ENCODE results near the gene TMEM61.
A peak's percentile ranks its signal among the peaks of the same experiment; 100 is the strongest.
"Not testable (repeated sequence)": the region's sequence is repeated elsewhere in the genome, so short reads cannot be mapped to it uniquely, and the experiment has no call there.

The TMEM61 gene

DNA sequence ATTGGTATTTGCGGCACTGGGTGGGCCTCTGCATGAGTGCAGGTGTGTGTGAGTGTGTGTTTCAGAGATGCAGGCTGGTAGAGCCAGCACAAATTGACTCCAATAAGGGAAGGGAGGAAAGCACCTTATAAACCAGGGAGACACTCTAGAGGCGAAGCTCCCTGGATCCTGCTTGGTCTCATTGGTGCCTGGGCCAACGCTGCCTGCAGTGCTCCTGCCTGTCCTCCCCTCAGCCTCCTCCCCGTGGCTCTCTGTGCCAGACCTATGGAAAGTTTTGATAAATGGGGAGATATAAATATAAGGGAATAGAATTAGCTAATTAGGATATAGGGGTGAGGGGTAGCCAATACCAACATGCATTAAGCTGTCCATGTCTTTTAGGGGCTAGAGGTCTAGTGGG lies 20.9 kb downstream of the TMEM61 start:
- DNase-seq (ENCODE audit: low read depth): no peak

DNA sequence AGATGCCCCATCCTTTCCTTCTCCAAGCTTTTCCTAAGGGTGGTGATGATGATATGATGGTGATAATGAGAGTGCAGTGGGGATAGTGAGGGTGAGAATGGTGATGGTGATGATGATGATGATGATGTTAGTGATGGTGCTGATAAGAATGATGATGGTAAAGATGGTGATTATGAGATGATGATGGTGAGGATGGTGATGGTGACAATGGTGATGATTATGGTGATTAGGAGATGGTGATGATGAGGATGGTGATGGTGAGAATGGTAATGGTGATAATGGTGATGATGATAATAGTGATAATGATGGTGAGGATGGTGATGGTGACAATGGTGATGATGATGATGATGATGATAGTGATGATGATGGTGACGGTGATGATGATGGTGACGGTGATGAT lies 22.3 kb downstream of the TMEM61 start:
- no peak for DNase-seq (ENCODE audit: low read depth)

DNA sequence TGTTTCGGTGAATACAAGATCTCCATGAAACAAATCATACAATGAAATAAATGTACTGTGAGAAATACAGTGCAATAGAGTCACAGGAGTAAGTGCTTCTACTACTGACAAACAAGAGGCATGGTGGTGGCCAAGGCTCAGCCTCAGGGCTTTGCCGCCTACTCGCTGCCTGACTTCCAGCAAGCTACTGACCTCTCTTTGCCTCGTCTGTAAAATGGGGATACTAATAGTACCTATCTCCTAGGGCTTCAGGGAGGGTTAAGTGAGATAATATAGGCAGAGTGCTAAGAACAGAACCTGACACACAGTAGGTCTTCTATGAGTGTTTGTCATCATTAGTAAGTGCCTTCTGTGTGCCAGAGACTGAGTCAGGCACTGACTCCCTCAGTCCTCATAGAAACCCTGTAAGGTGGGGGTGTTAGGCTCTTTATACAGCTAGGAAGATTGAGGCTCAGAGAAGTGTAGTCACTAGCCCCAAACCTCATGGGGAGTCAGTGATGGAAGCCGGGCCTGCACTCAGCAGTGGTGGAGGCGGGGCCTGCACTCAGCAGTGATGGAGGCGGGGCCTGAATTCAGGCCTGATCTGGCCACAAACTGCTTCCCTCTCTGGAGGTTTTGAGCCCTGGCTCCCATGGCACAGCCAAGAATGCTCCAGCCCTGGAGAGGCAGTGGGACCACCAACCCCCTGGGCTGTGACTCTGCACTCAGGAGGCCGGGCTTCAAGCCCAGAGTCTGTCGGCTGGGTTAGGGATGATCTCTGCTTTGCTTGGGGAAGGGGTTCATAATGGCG lies 25.1 kb downstream of the TMEM61 start:
- DNase-seq (ENCODE audit: low read depth): no peak

GRCh38 chr1:55006931-55007330 lies 26.5 kb downstream of the TMEM61 start:
- DNase-seq (ENCODE audit: low read depth): no peak

GRCh38 chr1:55007625-55008024 lies 27.2 kb downstream of the TMEM61 start:
- no peak for DNase-seq (ENCODE audit: low read depth)

- DNase-seq (ENCODE audit: low read depth): no peak
These were observed 29.9 kb downstream of the TMEM61 start for GRCh38 chr1:55010194-55010886.

DNA sequence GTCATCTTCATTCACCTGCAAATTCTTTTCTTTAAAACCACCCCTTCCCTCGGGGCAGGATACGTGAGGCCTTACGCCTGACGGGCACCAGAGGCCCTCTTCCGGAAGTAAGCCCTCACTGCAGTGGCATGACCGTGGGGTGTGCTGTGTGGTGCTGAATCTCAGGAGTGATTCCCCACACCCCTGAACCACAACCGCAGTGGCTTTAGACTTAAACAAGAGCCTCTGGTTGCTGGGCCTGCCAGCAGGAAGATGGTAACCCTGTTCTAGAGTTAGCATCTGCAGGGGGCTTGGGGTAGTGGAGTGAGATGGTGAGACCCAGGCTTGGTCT lies 30.4 kb downstream of the TMEM61 start:
- no peak for DNase-seq (ENCODE audit: low read depth)

DNA sequence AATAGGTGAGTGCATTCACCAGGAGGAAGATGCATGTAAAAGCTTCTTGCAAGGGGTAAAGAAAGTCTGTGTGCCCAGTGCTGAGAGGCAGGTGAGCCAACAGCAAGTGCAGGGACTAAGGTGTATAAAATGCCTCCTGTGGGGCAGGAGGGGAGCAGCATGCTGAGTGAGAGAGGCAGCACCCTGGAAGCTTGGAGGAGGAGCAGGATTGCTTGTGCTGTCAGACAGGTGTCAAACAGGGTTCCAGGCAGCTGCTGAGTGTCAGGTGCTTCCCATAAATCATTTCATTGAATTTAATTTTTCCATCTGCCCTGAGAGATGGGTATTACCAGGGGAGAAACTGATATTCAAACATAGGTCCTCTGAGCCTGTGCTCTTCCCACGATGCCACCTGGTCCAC lies 32.2 kb downstream of the TMEM61 start:
- DNase-seq (ENCODE audit: low read depth): no peak

- DNase-seq (ENCODE audit: low read depth): no peak
These were observed 34.7 kb downstream of the TMEM61 start for GRCh38 chr1:55015123-55015522.

DNA sequence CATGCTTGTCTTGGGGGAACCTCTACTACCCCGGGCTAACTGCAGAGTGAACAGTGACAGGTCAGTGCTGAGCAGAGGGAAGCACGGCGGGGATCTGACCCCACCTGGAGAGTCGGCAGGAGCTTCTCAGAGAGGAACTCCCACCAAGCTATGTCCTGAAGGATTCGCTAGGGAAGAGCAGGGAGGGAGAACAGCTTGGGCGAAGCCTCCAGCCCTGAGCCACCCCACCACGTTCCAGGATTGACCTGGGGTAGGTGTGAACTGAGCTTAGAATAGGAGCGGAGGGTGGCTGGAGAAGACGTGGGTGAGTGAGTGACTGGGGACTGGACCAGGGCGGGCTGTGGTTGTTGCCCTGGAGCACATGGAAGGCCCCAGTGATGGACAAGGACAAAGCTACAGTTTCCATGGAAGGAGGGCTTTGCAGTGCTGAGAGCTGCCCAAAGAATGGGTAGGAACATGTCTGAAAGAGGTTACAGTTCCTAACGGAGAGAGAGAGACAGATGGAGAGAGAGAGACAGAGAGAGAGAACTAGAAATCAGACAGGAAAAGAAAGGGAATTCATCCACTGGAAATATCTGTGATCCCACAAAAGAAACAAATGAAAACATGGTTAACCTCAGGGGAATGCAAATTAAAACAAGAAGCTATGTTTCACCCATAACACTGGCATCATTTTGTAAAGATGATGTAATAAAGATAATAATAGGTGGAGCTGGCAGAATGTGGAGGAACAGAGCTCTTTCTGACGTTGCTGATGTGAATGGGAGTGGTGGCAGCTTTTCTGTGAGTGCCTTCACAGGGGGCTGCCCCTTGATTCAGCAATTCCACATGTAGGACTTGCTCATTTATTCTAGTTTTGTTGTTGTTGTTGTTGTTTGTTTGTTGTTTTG lies 35.5 kb downstream of the TMEM61 start:
- no peak for DNase-seq (ENCODE audit: low read depth)

DNA sequence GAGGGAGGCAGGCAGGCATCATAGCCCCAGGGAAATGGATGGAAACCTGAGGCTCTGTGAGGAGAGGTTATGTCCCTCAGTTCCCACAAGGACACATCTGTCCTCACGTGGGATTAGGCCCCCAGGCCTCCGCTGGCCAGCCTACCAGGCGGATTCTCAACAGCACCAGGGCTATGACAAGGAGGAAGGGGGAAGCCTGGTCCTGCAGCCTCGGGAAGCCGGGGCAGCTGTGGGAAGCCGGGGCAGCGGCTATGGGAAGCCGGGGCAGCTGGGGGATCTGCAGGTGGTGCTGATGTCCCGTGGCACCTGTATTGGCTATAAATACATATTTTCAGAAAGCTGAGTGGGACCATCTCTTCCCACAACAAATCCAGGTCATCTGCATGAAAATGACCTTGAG lies 38.0 kb downstream of the TMEM61 start:
- DNase-seq (ENCODE audit: low read depth): no peak

GRCh38 chr1:55021942-55022546 lies 41.6 kb downstream of the TMEM61 start:
- DNase-seq (ENCODE audit: low read depth): peak; percentile 23

DNA sequence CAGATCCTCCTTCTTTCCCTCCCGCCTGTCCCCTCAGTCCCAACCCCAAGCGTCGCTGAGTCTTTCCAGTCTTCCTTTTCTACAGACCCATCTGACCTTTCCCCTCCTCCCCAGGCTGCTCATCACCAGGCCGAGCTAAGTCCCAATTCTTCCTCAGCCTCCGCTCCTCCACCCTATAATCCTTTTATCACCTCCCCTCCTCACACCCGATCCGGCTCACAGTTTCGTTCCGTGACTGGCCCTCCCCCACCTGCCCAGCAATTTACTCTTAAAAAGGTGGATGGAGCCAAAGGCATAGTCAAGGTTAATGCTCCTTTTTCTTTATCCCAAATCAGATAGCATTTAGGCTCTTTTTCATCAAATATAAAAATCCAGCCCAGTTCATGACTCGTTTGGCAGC lies 43.7 kb downstream of the TMEM61 start:
- DNase-seq (ENCODE audit: low read depth): not testable (repeated sequence)

- DNase-seq (ENCODE audit: low read depth): not testable (repeated sequence)
These were observed 46.3 kb downstream of the TMEM61 start for GRCh38 chr1:55026682-55027081.

DNA sequence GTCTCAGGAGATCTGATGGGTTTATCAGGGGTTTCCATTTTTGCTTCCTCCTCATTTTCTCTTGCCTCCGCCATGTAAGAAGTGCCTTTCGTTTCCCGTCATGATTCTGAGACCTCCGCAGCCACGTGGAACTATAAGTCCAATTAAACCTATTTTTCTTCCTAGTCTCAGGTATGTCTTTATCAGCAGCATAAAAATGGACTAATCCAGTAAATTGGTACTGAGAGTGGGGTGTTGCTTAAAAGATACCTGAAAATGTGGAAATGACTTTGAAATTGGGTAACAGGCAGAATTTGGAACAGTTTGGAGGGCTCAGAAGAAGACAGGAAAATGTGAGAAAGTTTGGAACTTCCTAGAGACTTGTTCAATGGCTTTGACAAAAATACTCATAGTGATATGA lies 50.7 kb downstream of the TMEM61 start:
- not testable (repeated sequence) for DNase-seq (ENCODE audit: low read depth)

DNA sequence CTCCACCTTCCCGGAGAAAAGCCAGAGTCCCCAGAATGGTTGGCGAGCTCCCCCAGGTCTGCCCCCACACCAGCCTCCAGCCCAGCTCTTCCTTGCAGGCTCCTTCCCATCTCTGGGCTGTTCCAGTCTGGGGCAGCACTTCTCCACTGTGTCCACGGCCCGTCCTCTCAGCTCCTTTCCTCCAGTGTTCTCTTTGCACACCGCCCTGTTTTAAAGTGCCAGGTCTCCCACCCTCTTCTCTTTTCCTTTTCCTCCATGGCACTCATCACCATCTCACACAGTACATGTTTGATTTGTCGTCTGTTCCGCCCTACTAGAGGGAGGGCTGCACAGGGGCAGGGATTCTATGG lies 52.8 kb downstream of the TMEM61 start:
- DNase-seq (ENCODE audit: low read depth): no peak

GRCh38 chr1:55034476-55035133 lies 54.2 kb downstream of the TMEM61 start:
- no peak for DNase-seq (ENCODE audit: low read depth)

DNA sequence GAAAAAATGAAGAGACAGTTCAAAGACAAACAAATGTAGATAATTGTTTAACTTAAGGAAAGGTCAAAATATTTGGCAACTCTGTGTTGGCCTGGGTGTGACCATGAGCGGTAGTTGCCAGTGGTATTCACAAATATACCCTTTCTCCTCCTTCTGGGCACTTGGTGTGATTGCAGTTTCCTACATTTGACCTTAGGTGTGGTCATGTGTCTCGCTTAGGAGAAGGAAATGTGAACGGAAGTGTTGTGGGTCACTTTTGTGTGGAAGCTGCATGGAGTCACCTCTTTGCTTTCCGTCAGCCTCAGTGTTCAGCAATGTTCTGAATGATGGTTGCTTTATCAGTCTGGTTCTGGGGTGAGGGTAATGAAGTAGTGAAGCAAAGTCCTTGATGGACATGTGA lies 55.5 kb downstream of the TMEM61 start:
- DNase-seq (ENCODE audit: low read depth): no peak

- no peak for DNase-seq (ENCODE audit: low read depth)
These were observed 57.5 kb downstream of the TMEM61 start for GRCh38 chr1:55037733-55038551.

DNA sequence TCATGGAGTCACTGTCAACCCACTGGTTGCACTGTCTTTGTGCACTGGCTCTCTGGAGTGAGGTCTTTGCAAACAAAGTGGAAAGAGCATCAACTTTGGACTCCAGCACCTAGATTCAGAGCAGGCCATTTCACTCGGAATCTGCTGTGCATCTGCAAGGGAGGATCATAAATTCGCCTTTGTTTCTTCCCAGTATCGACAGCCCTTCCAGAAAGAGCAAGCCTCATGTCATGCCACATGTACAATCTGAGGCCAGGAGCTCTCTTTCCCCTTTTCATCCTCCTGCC lies 58.1 kb downstream of the TMEM61 start:
- no peak for DNase-seq (ENCODE audit: low read depth)

DNA sequence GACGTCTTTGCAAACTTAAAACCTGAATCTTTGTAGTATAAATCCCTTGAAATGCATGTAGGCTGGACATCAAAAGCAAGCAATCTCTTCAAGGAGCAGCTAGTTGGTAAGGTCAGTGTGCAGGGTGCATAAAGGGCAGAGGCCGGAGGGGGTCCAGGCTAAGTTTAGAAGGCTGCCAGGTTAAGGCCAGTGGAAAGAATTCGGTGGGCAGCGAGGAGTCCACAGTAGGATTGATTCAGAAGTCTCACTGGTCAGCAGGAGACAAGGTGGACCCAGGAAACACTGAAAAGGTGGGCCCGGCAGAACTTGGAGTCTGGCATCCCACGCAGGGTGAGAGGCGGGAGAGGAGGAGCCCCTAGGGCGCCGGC lies 58.5 kb downstream of the TMEM61 start:
- no peak for DNase-seq (ENCODE audit: low read depth)
